Measurements from ENCODE around the gene SPATC1L. TPM values are rescaled to one million over a fixed set of nuclear protein-coding genes. Genes with fewer than 3 reads are reported as not detected.
"Not testable (repeated sequence)": the region's sequence is repeated elsewhere in the genome, so short reads cannot be mapped to it uniquely, and the experiment has no call there.

SPATC1L gene
- total RNA-seq, 2 experiments from 2014 or later, result 8.0 to 9.8 TPM

DNA sequence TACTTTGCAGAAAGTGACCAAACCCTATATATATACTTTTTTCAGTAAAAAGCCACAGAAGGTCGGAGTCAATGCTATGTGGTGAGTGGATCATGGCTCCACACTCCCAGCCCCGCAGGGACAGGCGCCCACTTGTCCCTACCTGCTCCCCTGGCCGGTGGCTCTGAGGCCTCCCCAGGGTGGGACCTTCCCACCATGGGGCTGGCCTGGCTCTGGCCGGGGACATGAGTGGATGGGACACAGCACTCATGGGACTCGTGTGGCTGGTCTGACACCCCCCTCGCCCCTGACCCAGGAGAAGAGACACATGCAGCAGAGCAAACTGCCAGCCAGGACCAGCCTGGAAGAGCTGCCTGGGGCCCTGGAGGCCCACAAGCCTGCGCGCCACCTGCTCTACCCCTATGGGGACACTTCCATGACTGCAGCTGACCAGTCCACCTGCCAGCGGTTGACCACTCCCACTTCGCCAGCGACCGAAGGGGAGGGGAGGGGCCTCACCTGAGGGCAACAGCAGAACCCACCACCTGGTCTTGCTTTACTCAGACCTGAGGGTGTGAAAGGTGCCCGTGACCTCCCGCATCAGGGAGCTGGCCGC, 2.2 kb downstream of the SPATC1L start:
- Mint-ChIP-seq H3K4me1 (ENCODE audit: low read depth) (peaks cover 6% of the 10 kb centered on the region), H3K27ac (no peak overlapping the region), H3K9me3 (peaks cover 1% of the 10 kb centered on the region), H3K4me3 (no peak overlapping the region), H3K27me3 (ENCODE audit: low read depth) (no peaks in the 10 kb centered on the region), H3K36me3 (ENCODE audit: low read depth) (no peaks in the 10 kb centered on the region)
- CTCF ChIA-PET, result no interaction called here
- no peak for DNase-seq
- intact Hi-C loops (cut with micrococcal nuclease), result no loop called here

DNA sequence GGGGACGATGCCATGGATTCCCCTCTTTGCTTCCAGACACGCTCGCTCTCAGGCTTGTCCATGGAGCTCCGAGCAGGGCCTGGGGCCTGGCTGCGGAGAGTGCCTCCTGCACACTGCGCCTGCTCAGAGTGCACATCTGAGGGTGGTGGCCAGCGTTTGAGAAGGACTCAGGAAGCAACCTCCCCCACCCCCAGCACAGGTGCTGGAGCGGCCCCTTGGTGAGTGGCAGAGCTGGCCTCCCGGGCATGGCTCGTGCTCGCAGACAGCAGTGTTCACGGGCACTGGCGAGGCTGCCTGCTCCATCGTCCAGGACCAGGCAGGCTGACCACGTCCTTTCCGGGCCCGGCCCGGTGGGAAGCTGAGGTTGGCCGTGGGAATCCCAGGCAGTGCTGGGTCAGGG, 2.8 kb downstream of the SPATC1L start:
- DNase-seq, result no peak
- Mint-ChIP-seq H3K4me3 (no peak overlapping the region), H3K9me3 (peaks cover 4% of the 10 kb centered on the region), H3K27ac (no peak overlapping the region), H3K4me1 (ENCODE audit: low read depth) (peaks cover 6% of the 10 kb centered on the region), H3K36me3 (ENCODE audit: low read depth) (no peaks in the 10 kb centered on the region), H3K27me3 (ENCODE audit: low read depth) (no peaks in the 10 kb centered on the region)
- intact Hi-C loops (cut with micrococcal nuclease), result no loop called here
- CTCF ChIA-PET, result no interaction called here

DNA sequence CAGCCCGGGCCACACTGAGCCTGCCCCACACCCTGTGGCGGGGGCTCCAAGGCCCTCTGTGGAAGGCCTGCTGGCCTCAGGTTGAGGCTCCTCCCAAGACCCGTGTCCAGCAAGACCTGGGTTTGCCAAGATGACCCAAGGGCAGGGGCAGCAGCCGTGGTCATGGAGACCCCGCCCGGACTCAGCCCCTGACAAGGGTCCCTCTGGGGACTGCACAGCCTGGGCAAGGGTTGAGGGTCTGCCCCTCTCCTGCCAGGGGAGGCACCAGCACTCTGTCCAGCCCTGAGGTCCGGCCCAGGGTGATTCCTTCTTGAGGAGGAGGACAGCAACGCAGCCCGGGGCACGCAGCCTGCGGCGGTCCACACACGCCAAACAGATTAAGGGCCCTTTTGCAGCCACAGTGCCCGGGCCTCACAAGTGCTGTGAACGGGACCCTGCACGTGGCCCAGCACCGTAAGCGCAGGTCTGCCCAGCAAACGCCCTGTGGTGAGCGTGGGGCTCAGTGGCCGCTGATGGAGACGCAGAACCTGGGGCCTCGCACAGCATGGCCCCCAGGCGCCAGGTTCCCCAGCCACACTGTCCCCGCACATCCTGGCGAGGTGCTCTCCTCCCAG, 3.4 kb downstream of the SPATC1L start:
- intact Hi-C loops (cut with micrococcal nuclease), result no loop called here
- H3K4me3 Mint-ChIP-seq, result no peak overlapping the region
- H3K27me3 Mint-ChIP-seq (ENCODE audit: low read depth), result no peaks in the 10 kb centered on the region
- CTCF ChIA-PET, result no interaction called here
- DNase-seq, result no peak
- H3K4me1 Mint-ChIP-seq (ENCODE audit: low read depth), result peaks cover 6% of the 10 kb centered on the region
- no peaks in the 10 kb centered on the region for H3K36me3 Mint-ChIP-seq (ENCODE audit: low read depth)
- H3K9me3 Mint-ChIP-seq, result peaks cover 8% of the 10 kb centered on the region
- no peak overlapping the region for H3K27ac Mint-ChIP-seq

- intact Hi-C loops (cut with micrococcal nuclease), result no loop called here
Measured at GRCh38 chr21:46180079-46180722, 4.1 kb downstream of the SPATC1L start.

GRCh38 chr21:46179708-46180078, 4.6 kb downstream of the SPATC1L start:
- H3K27ac Mint-ChIP-seq, result no peak overlapping the region
- H3K4me3 Mint-ChIP-seq, result no peak overlapping the region
- intact Hi-C loops (cut with micrococcal nuclease), result no loop called here
- no peaks in the 10 kb centered on the region for H3K27me3 Mint-ChIP-seq (ENCODE audit: low read depth)
- peaks cover 17% of the 10 kb centered on the region for H3K9me3 Mint-ChIP-seq
- DNase-seq, result no peak
- peaks cover 2% of the 10 kb centered on the region for H3K36me3 Mint-ChIP-seq (ENCODE audit: low read depth)
- H3K4me1 Mint-ChIP-seq (ENCODE audit: low read depth), result peaks cover 2% of the 10 kb centered on the region
- CTCF ChIA-PET, result no interaction called here

More at GRCh38 chr21:46180079-46180722, 4.1 kb downstream of the SPATC1L start:
- no peak overlapping the region for H3K27ac Mint-ChIP-seq
- DNase-seq, result no peak
- H3K4me3 Mint-ChIP-seq, result no peak overlapping the region
- H3K36me3 Mint-ChIP-seq (ENCODE audit: low read depth), result no peaks in the 10 kb centered on the region
- peaks cover 2% of the 10 kb centered on the region for H3K4me1 Mint-ChIP-seq (ENCODE audit: low read depth)
- no peaks in the 10 kb centered on the region for H3K27me3 Mint-ChIP-seq (ENCODE audit: low read depth)
- CTCF ChIA-PET, result no interaction called here
- peaks cover 13% of the 10 kb centered on the region for H3K9me3 Mint-ChIP-seq

DNA sequence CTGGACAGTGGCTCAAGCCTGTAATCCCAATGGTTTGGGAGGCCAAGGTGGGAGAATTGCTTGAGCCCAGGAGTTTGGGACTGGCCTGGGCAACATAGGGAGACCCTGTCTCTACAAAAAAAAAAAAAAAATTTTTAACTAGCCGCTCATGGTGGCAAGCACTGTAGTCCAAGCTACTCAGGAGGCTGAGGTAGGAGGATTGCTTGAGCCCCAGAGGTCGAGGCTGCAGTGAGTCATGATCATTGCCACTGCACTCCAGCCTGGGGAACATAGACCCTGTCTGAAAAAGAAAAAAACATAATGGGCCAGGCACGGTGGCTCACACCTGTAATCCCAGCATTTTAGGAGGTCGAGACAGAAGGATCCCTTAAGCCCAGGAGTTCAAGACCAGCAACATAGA, 5.3 kb downstream of the SPATC1L start:
- Mint-ChIP-seq H3K9me3 (peaks cover 22% of the 10 kb centered on the region), H3K27me3 (ENCODE audit: low read depth) (no peaks in the 10 kb centered on the region), H3K4me1 (ENCODE audit: low read depth) (peaks cover 2% of the 10 kb centered on the region), H3K27ac (no peak overlapping the region), H3K36me3 (ENCODE audit: low read depth) (peaks cover 2% of the 10 kb centered on the region), H3K4me3 (no peak overlapping the region)
- intact Hi-C loops (cut with micrococcal nuclease), result no loop called here
- no peak for DNase-seq
- CTCF ChIA-PET, result no interaction called here

GRCh38 chr21:46176443-46177129, 7.7 kb downstream of the SPATC1L start:
- H3K36me3 Mint-ChIP-seq (ENCODE audit: low read depth); H3K4me1 Mint-ChIP-seq (ENCODE audit: low read depth); H3K27me3 Mint-ChIP-seq (ENCODE audit: low read depth); H3K4me3 Mint-ChIP-seq; intact Hi-C loops (cut with micrococcal nuclease); DNase-seq; H3K27ac Mint-ChIP-seq: not testable (repeated sequence)
- peaks cover 23% of the 10 kb centered on the region for H3K9me3 Mint-ChIP-seq
- CTCF ChIA-PET, result interaction anchor here (1.3 kb wide), 1 partner anchor 33 kb away, joined by 4 read pairs; no protein-coding TSS in a partner anchor

- Mint-ChIP-seq H3K9me3 (peaks cover 23% of the 10 kb centered on the region), H3K4me1 (ENCODE audit: low read depth) (peaks cover 6% of the 10 kb centered on the region), H3K27ac (no peak overlapping the region), H3K4me3 (no peak overlapping the region), H3K27me3 (ENCODE audit: low read depth) (no peaks in the 10 kb centered on the region), H3K36me3 (ENCODE audit: low read depth) (peaks cover 2% of the 10 kb centered on the region)
- intact Hi-C loops (cut with micrococcal nuclease), result no loop called here
- CTCF ChIA-PET, result no interaction called here
- no peak for DNase-seq
Measured at GRCh38 chr21:46173573-46173972, 10.7 kb downstream of the SPATC1L start.

GRCh38 chr21:46172863-46173528, 11.3 kb downstream of the SPATC1L start:
- intact Hi-C loops (cut with micrococcal nuclease), result no loop called here
- Mint-ChIP-seq H3K27ac (no peak overlapping the region), H3K4me1 (ENCODE audit: low read depth) (peaks cover 6% of the 10 kb centered on the region), H3K36me3 (ENCODE audit: low read depth) (peaks cover 2% of the 10 kb centered on the region), H3K9me3 (peaks cover 23% of the 10 kb centered on the region), H3K27me3 (ENCODE audit: low read depth) (no peaks in the 10 kb centered on the region), H3K4me3 (no peak overlapping the region)
- no peak for DNase-seq
- CTCF ChIA-PET, result no interaction called here

- DNase-seq, result no peak
- Mint-ChIP-seq H3K4me3 (no peak overlapping the region), H3K36me3 (ENCODE audit: low read depth) (peaks cover 2% of the 10 kb centered on the region), H3K4me1 (ENCODE audit: low read depth) (peaks cover 6% of the 10 kb centered on the region), H3K9me3 (peaks cover 23% of the 10 kb centered on the region), H3K27me3 (ENCODE audit: low read depth) (no peaks in the 10 kb centered on the region), H3K27ac (no peak overlapping the region)
- intact Hi-C loops (cut with micrococcal nuclease), result no loop called here
- CTCF ChIA-PET, result no interaction called here
Measured at GRCh38 chr21:46171996-46172862, 12.0 kb downstream of the SPATC1L start.

DNA sequence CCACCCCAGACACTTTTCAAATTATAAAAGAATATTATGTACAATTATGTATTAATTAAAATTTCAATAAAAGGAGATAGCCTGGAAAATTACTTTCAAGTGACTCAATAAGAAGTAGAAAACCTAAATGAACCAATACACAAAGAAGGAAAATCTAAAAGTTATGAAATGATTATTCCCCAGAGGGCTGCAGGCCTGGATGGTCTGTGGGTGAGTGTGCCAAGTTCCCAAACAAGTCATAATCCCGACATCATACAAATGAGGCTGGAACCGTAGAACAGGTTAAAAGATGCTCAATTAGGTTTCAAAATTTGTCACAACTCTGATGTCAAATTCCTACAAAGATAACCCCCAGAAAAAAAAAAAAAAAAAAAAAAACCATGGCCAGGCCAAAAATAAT, 12.7 kb downstream of the SPATC1L start:
- intact Hi-C loops (cut with micrococcal nuclease), result no loop called here
- peaks cover 6% of the 10 kb centered on the region for H3K4me1 Mint-ChIP-seq (ENCODE audit: low read depth)
- H3K9me3 Mint-ChIP-seq, result peaks cover 20% of the 10 kb centered on the region
- no peak for DNase-seq
- no peak overlapping the region for H3K27ac Mint-ChIP-seq
- peaks cover 2% of the 10 kb centered on the region for H3K36me3 Mint-ChIP-seq (ENCODE audit: low read depth)
- no peaks in the 10 kb centered on the region for H3K27me3 Mint-ChIP-seq (ENCODE audit: low read depth)
- CTCF ChIA-PET, result no interaction called here
- H3K4me3 Mint-ChIP-seq, result no peak overlapping the region

Measured in activated naive CD4-positive, alpha-beta T cell treated with anti-CD3 and anti-CD28 coated beads for 36 hours (primary cell).